ENCODE data around the gene UBE2L3. TPM values are rescaled to one million over a fixed set of nuclear protein-coding genes. Genes with fewer than 3 reads are reported as not detected.
"Not testable (repeated sequence)": the region's sequence is repeated elsewhere in the genome, so short reads cannot be mapped to it uniquely, and the experiment has no call there.

UBE2L3 gene
- 100 to 1,000 TPM in 2 of 6 donors, 10 to 100 TPM in 4; 84.4 to 106 (median 95.3) TPM for polyA plus RNA-seq (ENCODE audit: low read depth in 6 of 6)

GRCh38 chr22:21567456-21568346, at the start of gene UBE2L3:
UBE2L3 (plus strand) TSS chr22:21567714; CDS start chr22:21567745, 31 bp downstream.
- peak within 1 kb of the TSS; percentile 70 to 95 (median 90) for H3K4me3 Mint-ChIP-seq
- DNase-seq (peak; percentile 83), ATAC-seq (ENCODE audit: low read depth in 2 of 2) (peak; percentile 87 to 90)
- no peaks in the 10 kb centered on the region for H3K9me3 Mint-ChIP-seq
- peak within 1 kb of the TSS; percentile 44 to 94 (median 86) for H3K27ac Mint-ChIP-seq
- no peaks in the 10 kb centered on the region for H3K27me3 Mint-ChIP-seq
- H3K4me1 Mint-ChIP-seq = peaks cover 24 to 47% (median 34%) of the 10 kb centered on the region in 3 donors
- peaks cover 0 to 2% of the 10 kb centered on the region in 2 donors for H3K36me3 Mint-ChIP-seq

GRCh38 chr22:21526705-21527500, 40.6 kb upstream of the UBE2L3 start:
- DNase-seq, H3K27ac Mint-ChIP-seq, H3K27me3 Mint-ChIP-seq: not testable (repeated sequence)

GRCh38 chr22:21531525-21531924, 36.0 kb upstream of the UBE2L3 start:
- H3K9me3 Mint-ChIP-seq; H3K27me3 Mint-ChIP-seq; H3K4me3 Mint-ChIP-seq; H3K27ac Mint-ChIP-seq; DNase-seq; ATAC-seq (ENCODE audit: low read depth in 2 of 2); H3K4me1 Mint-ChIP-seq; H3K36me3 Mint-ChIP-seq: not testable (repeated sequence)

More at GRCh38 chr22:21526705-21527500, 40.6 kb upstream of the UBE2L3 start:
- not testable (repeated sequence) for H3K9me3 Mint-ChIP-seq; ATAC-seq (ENCODE audit: low read depth in 2 of 2); H3K4me3 Mint-ChIP-seq; H3K36me3 Mint-ChIP-seq; H3K4me1 Mint-ChIP-seq

- H3K4me3 Mint-ChIP-seq; H3K27ac Mint-ChIP-seq; H3K27me3 Mint-ChIP-seq; H3K4me1 Mint-ChIP-seq; H3K36me3 Mint-ChIP-seq; ATAC-seq (ENCODE audit: low read depth in 2 of 2); H3K9me3 Mint-ChIP-seq; DNase-seq: not testable (repeated sequence)
Measured at GRCh38 chr22:21532863-21533648, 34.5 kb upstream of the UBE2L3 start.

- DNase-seq; H3K4me3 Mint-ChIP-seq; H3K36me3 Mint-ChIP-seq; H3K27me3 Mint-ChIP-seq; H3K4me1 Mint-ChIP-seq; H3K27ac Mint-ChIP-seq; H3K9me3 Mint-ChIP-seq; ATAC-seq (ENCODE audit: low read depth in 2 of 2): not testable (repeated sequence)
Measured at GRCh38 chr22:21539862-21540261, 27.7 kb upstream of the UBE2L3 start.

GRCh38 chr22:21544432-21545322, 22.8 kb upstream of the UBE2L3 start:
- ATAC-seq (ENCODE audit: low read depth in 2 of 2); H3K4me1 Mint-ChIP-seq; H3K27me3 Mint-ChIP-seq; H3K4me3 Mint-ChIP-seq; DNase-seq; H3K9me3 Mint-ChIP-seq; H3K27ac Mint-ChIP-seq; H3K36me3 Mint-ChIP-seq: not testable (repeated sequence)

- not testable (repeated sequence) for H3K4me3 Mint-ChIP-seq, H3K4me1 Mint-ChIP-seq, DNase-seq, H3K9me3 Mint-ChIP-seq, H3K27ac Mint-ChIP-seq, H3K36me3 Mint-ChIP-seq, H3K27me3 Mint-ChIP-seq
- peak; percentile 25 to 28 for ATAC-seq (ENCODE audit: low read depth in 2 of 2)
Measured at GRCh38 chr22:21549558-21549957, 18.0 kb upstream of the UBE2L3 start.

- not testable (repeated sequence) for H3K27ac Mint-ChIP-seq, H3K4me1 Mint-ChIP-seq, H3K27me3 Mint-ChIP-seq, H3K4me3 Mint-ChIP-seq, H3K9me3 Mint-ChIP-seq, H3K36me3 Mint-ChIP-seq, DNase-seq
- peak; percentile 84 to 86 for ATAC-seq (ENCODE audit: low read depth in 2 of 2)
Measured at GRCh38 chr22:21550008-21550677, 17.4 kb upstream of the UBE2L3 start.

- H3K4me1 Mint-ChIP-seq, H3K4me3 Mint-ChIP-seq, H3K27me3 Mint-ChIP-seq, H3K27ac Mint-ChIP-seq, H3K9me3 Mint-ChIP-seq, H3K36me3 Mint-ChIP-seq, DNase-seq: not testable (repeated sequence)
- ATAC-seq (ENCODE audit: low read depth in 2 of 2) = peak in 1 of 2 donors; percentile 22
Measured at GRCh38 chr22:21550678-21551047, 16.9 kb upstream of the UBE2L3 start.

GRCh38 chr22:21551361-21551760, 16.2 kb upstream of the UBE2L3 start, which contains the start of gene RIMBP3C:
RIMBP3C (minus strand) TSS chr22:21551461; CDS start chr22:21550976, 485 bp downstream.
- H3K27me3 Mint-ChIP-seq; H3K36me3 Mint-ChIP-seq; H3K27ac Mint-ChIP-seq; ATAC-seq (ENCODE audit: low read depth in 2 of 2); DNase-seq; H3K4me1 Mint-ChIP-seq; H3K9me3 Mint-ChIP-seq: not testable (repeated sequence)
- H3K4me3 Mint-ChIP-seq = peak within 1 kb of the TSS in 1 of 8 donors; percentile 37

- not testable (repeated sequence) for H3K4me1 Mint-ChIP-seq; H3K27ac Mint-ChIP-seq; H3K4me3 Mint-ChIP-seq; DNase-seq; H3K27me3 Mint-ChIP-seq; H3K9me3 Mint-ChIP-seq; H3K36me3 Mint-ChIP-seq; ATAC-seq (ENCODE audit: low read depth in 2 of 2)
Measured at GRCh38 chr22:21559345-21560125, 8.0 kb upstream of the UBE2L3 start.
